Stimulated activated CD4-positive, alpha-beta T cell treated with anti-CD3 and anti-CD28 coated beads, Interleukin-15, amount 100 ng/mL, for 1 hour (primary cell): ENCODE data around the gene LRIG3.
"Not testable (repeated sequence)": the region's sequence is repeated elsewhere in the genome, so short reads cannot be mapped to it uniquely, and the experiment has no call there.

Experiments
- DNase-seq, 2 donors: peaks; one replicate each; pipeline ENCODE4 v3.0.0-alpha.2; 2020; ENCODE audit warnings: low read depth in 1 of 2, low spot score in 1 of 2

Gene LRIG3

DNA sequence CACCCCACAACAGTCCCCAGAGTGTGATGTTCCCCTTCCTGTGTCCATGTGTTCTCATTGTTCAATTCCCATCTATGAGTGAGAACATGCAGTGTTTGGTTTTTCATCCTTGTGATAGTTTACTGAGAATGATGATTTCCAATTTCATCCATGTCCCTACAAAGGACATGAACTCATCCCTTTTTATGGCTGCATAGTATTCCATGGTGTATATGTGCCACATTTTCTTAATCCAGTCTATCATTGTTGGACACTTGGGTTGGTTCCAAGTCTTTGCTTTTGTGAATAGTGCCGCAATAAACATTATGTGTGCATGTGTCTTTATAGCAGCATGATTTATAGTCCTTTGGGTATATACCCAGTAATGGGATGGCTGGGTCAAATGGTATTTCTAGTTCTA is 17.6 kb downstream of the LRIG3 start:
- not testable (repeated sequence) for DNase-seq

GRCh38 chr12:58901664-58902063 is 18.6 kb downstream of the LRIG3 start:
- no peak for DNase-seq

DNA sequence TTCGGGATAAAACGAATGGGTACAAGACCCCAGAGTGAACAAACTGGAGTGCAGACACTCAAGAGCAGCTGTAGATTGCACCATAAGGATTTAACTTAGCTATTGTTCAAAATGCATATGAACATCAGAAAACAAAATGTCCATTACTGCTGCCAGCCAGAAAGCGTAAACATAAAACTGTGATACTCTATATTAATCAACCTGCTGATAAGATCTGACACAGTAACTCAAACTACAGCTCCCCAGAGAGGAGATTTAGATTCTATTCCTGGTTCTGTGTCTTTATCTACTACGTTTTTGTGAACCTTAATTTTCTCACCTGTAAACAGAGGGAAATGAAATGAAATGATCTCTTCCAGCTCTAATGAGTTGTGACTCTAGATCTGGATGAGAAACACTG is 22.3 kb downstream of the LRIG3 start:
- DNase-seq, result no peak

DNA sequence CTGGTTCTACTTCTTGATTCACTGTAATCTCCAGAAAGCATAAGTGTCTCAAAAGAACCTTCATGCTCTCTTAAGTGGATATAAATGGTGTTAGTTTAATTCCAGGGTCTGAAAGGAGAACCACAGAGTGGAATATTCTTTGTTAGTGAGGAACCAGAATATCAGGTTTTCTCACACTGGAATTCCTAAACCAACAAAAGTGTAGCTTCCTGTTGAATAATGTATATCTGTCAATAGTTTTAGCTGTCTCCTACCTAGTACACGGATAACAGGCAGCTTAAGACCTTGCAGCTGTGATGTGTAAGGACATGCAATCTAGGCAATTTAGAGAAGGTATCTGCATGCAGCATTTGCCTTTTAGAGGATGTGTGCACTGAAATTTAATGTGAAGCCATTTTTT is 24.0 kb downstream of the LRIG3 start:
- no peak for DNase-seq

- DNase-seq, result no peak
These were observed 25.3 kb downstream of the LRIG3 start for GRCh38 chr12:58895053-58895452.

- no peak for DNase-seq
These were observed 26.3 kb downstream of the LRIG3 start for GRCh38 chr12:58894040-58894439.

DNA sequence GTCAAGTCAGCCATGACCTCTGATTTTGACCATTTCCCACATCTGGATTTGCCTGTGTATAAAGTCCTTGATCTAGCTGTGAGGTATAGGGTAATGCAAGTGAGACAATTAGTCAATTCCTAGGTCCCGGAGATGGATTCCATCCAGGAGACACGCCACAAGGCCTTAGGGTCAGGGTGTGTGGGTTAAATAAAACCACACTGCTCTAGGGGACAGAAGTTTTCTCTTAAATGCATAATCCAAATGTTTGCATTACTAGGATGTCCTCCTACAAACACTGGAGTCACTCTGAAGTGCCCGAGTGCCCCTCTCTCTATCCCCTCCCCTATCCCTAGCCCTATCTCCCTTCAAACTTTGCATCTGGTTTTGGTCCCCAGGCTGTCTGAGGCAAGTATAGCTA is 26.8 kb downstream of the LRIG3 start:
- DNase-seq, result no peak

DNA sequence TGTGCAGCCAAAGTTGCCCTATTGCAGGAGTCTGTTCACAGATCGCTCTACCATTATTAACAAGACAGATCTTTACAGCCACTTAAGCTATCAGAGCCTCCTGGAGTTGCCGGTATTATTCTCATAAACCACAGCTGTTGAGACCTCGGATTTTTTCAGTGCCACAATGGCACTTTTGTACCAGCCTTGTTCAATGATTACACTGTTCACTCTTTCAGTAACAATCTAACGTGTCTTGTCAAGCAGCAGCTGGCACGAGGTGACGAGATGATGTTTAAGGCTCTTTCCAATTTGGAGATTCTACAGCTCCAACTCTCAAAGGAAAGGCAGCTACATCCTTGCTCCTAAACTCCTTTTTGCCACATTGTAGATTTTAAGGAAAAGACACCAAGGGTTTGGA is 30.7 kb downstream of the LRIG3 start:
- no peak for DNase-seq

- DNase-seq, result no peak
These were observed 32.0 kb downstream of the LRIG3 start for GRCh38 chr12:58888131-58888783.

DNA sequence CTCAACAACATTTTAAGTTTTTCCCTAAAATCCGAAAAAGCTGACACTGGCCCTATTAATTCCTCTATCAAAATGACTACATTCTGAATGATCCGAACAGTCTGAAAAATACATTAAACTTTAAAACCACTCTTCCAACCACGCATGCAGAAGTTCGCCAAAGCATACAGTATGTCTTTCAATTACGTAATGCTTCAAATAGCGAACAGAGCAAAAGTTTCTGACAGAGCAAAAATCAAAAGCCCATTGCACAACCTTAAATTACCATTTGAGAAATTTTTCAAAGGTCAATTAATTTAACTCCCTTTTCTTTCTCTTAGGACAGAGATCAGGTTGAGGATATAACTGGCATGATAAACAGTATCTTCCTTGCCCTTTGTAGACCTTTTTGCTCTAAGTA is 33.2 kb downstream of the LRIG3 start:
- no peak for DNase-seq

DNA sequence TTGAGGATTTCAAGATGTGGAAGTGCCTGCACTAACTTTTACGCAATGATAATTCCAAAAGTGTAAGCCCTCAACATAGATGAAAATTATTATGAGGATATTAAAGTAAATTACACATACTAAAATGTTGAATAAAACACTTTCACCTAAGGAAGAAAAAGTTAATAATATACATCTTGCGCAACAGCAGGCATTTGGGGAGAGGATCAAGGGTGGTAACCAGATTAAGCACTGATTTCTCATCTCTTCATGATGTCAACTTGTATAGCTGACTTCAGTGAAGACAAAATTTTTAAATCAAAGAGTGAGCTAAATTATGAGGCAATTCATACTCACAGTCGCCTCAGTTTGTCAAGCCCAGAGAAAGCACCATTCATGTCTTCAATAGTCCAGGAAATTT is 33.8 kb downstream of the LRIG3 start:
- no peak for DNase-seq

- no peak for DNase-seq
These were observed 35.4 kb downstream of the LRIG3 start for GRCh38 chr12:58884916-58885315.

DNA sequence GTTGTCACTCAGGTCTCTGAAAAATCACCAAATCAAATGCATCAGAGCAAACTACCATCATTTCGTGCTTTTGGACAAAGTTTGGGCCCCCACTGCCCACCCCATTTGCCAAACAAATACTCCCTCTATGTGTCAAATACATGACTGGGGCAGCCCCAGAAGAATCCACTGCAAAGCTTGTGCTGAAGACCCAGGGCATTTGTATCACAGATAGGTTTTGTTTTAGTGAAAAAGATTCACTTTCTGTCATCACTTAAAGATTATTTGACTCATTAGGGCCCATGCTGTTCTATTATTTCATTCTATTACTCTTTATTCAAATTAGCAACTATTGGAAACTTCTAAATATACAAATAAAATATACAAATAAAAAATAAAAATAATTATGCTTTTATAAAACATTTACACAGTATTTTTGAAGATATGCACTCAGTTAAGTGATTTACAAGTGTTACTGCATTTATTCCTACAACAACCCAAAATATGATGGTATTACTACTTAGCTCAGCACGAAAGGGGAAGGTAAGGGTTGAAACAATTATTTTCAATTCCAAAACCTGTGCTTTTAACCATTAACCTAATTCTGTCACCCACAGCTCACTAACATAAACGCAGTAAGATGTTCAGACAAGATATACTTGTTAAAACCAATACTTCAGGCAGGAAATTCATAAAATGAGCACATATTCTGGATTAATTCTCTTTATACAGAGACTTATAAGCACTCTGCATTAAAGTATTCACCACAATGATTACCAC is 36.5 kb downstream of the LRIG3 start:
- DNase-seq, result no peak

DNA sequence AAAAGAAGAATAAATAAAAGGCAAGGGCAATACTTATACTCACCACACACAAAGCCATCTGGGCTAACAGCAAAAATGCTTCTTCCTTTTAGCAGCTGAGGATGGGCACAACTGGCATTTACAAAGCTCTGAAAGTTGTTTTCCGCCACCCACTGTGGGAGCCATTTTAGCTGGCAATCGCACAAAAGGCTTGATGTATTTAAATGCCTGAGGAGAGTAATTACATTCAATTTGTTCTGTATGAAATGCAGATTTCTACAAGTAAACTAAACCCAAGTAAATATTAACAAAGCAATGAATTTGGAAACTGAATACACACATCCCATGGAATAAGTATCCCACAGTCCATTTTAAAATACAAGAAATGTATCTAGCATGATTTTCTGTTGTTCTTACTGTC is 37.5 kb downstream of the LRIG3 start:
- no peak for DNase-seq

GRCh38 chr12:58881816-58882215 is 38.5 kb downstream of the LRIG3 start:
- no peak for DNase-seq

DNA sequence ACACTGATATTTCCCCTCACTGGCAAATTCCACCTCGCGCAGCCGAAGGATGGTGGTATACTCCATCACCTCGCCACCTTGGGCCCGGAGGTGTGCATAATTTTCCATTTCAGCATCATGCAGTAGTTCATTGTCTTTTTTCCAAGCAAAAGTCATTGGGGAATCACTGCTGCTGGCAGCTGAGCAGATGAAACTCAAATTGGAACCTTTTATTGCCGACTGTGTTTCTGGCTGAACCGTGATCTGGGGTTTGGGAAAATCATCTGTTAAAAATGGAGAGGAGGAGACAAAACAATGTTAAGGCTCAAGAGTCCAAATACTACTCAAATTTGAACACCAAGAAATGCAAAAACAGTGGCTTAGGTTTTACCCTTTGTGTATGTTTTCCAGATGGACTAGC is 39.7 kb downstream of the LRIG3 start:
- no peak for DNase-seq

DNA sequence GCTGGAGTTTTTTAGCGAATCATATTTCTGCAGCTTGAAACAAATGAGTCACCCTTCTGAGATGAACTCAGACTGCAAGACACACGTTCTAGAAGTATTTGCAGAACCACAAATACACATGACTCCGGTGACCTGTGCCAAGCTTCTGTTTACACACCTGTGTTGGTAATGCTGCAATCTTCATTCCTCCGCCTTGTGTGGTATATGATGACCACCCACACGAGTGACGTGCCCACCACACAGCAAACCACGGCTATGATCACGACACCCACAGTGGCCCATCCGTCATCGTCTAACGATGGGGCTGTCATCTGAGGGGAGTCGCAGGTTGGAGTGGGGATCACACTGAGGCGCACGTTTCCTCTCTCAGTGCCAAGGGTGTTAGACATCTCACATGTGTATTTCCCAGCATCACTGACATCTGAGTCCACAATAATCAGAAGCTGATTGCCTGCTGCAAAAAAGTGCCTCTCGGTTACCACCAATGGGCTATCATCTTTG is 43.0 kb downstream of the LRIG3 start:
- no peak for DNase-seq

DNA sequence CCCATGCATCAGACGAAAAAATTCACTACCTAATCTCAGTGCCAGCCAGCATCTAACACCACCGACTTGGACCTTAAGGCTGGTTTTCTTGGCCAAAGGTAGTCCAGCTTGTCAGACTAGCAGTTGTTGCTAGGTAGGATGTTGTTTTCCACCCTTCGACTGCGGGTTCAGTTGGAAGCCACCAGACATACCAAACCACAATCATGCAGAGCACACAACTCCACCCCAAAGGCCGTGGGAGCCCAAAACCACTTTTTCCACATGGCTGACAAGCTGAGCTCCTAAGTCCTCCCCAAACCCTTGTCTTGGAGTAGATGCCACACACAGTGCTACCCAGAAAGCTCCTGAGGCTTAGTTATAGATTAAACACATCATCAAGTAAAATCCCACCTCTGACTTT is 46.8 kb downstream of the LRIG3 start:
- no peak for DNase-seq

DNA sequence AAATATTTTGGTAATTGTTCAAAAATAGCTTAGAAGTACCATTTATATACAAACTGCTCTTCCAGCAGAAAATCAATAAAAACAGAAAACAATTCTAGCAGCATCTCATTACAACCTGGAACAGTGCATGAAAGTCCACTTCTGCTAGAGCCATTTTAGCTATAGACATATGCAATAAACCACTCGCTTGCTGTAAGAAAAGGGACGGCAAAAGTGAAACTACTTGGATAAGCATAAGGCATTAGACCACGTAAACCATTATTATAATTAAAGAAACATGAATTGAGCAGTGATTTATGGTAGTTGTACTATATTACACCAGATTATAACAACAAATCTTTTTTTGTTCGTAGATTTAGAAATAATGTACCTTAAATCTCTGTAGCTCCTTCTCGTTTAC is 48.7 kb downstream of the LRIG3 start:
- DNase-seq, result no peak

- no peak for DNase-seq
These were observed 49.7 kb downstream of the LRIG3 start for GRCh38 chr12:58870595-58870994.

DNA sequence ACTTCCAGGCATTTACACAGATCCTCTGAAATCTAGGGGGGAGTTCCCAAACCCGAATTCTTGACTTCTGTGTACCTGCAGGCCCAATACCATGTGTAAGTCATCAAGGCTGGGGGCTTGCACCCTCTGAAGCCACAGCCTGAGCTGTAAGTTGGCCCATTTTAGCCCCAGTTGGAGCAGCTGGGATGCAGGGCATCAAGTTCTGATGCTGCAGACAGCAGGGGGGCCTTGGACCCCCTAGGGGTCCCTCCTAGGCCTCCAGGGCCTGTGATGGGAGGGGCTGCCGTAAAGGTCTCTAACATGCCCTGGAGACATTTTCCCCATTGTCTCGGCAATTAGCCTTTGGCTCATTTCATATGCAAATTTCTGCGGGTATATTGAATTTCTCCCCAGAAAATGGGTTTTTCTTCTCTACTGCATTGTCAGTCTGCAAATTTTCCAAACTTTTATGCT is 59.5 kb downstream of the LRIG3 start:
- no peak for DNase-seq

DNA sequence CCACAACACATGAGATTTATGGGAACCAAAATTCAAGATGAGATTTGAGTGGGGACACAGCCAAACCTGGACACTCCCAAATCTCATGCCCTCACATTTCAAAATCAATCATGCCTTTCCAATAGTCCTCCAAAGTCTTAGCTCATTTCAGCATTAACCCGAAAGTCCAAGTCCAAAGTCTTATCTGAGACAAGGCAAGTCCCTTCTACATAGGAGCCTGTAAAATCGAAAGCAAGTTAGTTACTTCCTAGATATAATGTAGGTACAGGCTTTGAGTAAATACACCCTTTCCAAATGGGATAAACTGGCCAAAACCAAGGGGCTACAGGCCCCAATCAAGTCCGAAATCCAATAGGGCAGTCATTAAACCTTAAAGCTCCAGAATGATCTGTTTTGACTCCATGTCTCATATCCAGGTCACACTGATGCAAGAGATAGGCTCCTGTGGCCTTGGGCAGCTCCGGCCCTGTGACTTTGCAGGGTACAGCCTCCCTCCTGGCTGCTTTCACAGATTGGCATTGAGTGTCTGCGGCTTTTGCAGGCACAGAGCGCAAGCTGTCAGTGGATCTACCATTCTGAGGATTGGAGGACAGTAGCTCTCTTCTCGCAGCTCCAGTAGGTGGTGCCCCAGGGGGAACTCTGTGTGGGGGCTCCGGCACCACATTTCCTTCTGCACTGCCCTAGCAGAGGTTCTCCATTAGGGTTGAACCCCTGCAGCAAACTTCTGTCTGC is 60.1 kb downstream of the LRIG3 start:
- DNase-seq, result no peak
